GM19043 (cell line): ENCODE data around the gene PINLYP.
"Not testable (repeated sequence)": the region's sequence is repeated elsewhere in the genome, so short reads cannot be mapped to it uniquely, and the experiment has no call there.

Experiments used
- ATAC-seq: cut with Tn5 transposase; IDR thresholded peaks from one replicate; pipeline ENCODE4 v1.9.1; 2021; ENCODE audit warnings: low read depth; ENCODE audit not compliant: unreplicated experiment

Gene PINLYP

GRCh38 chr19:43598445-43599240 is 23.0 kb downstream of the PINLYP start:
- ATAC-seq: no peak

- no peak for ATAC-seq
Measured at GRCh38 chr19:43599635-43600295, 24.2 kb downstream of the PINLYP start.

GRCh38 chr19:43600326-43600725 is 24.7 kb downstream of the PINLYP start:
- ATAC-seq: not testable (repeated sequence)

GRCh38 chr19:43605875-43606568 is 30.4 kb downstream of the PINLYP start:
- ATAC-seq: no peak

GRCh38 chr19:43606569-43607229 is 31.1 kb downstream of the PINLYP start:
- no peak for ATAC-seq

- no peak for ATAC-seq
Measured at GRCh38 chr19:43607238-43608205, 31.9 kb downstream of the PINLYP start.

- ATAC-seq: no peak
Measured at GRCh38 chr19:43609872-43610271, 34.3 kb downstream of the PINLYP start.

GRCh38 chr19:43610493-43610892 is 34.9 kb downstream of the PINLYP start:
- no peak for ATAC-seq

- no peak for ATAC-seq
Measured at GRCh38 chr19:43611788-43612187, 36.2 kb downstream of the PINLYP start, which contains the start of gene SRRM5. TSS of gene SRRM5 (plus strand) at chr19:43612088. CDS start at chr19:43612122, 34 bp downstream.

GRCh38 chr19:43612374-43612773 is 36.8 kb downstream of the PINLYP start:
- no peak for ATAC-seq

- no peak for ATAC-seq
Measured at GRCh38 chr19:43616306-43616705, 40.7 kb downstream of the PINLYP start.

- no peak for ATAC-seq
Measured at GRCh38 chr19:43616954-43617353, 41.4 kb downstream of the PINLYP start.

- ATAC-seq: peak; percentile 40
Measured at GRCh38 chr19:43618921-43619261, 43.3 kb downstream of the PINLYP start.

- ATAC-seq: peak; percentile 63
Measured at GRCh38 chr19:43619262-43620060, 43.9 kb downstream of the PINLYP start, which contains the start of gene ZNF428. TSS of gene ZNF428 (minus strand) at chr19:43619629. CDS start at chr19:43614304, 5,325 bp downstream.

GRCh38 chr19:43620061-43621001 is 44.7 kb downstream of the PINLYP start:
- no peak for ATAC-seq

GRCh38 chr19:43622070-43622469 is 46.5 kb downstream of the PINLYP start:
- ATAC-seq: no peak

- ATAC-seq: no peak
Measured at GRCh38 chr19:43622956-43623355, 47.4 kb downstream of the PINLYP start.
